GM18873 (cell line): Measurements from ENCODE around the gene CMYA5.
"Not testable (repeated sequence)": the region's sequence is repeated elsewhere in the genome, so short reads cannot be mapped to it uniquely, and the experiment has no call there.

Experiments used
- ATAC-seq: cut with Tn5 transposase; IDR thresholded peaks from one replicate; pipeline ENCODE4 v1.9.1; 2021; ENCODE audit warnings: mild to moderate bottlenecking, moderate library complexity, moderate number of reproducible peaks; ENCODE audit not compliant: unreplicated experiment, low FRiP score

Gene CMYA5

DNA sequence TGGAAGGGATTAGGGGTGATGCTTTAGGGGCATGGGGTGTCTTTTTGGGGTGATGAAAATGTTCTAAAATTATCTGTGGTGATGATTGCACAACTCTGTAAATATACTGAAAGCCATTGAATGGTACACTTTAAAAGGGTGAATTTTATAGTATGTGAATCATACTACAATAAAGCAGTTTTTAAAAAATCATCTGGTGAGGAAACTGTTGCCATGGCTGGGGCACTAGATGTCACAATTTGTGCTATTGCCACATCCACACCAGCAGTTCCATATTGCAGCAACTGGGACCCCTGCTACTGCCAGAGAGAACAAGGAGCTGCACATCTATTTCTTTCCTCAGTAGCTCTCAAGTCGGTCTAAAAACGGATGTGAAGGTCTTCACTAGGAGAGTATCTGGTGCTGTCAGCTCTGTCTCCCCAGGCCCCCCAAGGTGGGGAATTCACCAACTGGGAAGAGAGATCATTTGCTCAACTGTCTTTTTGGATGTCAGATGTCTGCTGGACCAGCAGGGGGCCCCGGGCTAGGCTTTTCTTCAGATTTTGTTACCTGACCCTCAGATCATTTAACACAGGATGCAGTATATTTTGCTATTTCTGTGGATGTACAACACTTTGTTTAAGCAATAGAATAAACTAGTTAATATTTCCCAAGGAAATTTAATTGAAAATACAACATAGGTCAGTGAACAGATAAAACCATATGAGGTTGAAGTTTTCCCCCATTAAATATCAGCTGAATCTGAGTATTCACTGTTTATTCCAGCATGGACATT lies 13.2 kb downstream of the CMYA5 start:
- no peak for ATAC-seq

DNA sequence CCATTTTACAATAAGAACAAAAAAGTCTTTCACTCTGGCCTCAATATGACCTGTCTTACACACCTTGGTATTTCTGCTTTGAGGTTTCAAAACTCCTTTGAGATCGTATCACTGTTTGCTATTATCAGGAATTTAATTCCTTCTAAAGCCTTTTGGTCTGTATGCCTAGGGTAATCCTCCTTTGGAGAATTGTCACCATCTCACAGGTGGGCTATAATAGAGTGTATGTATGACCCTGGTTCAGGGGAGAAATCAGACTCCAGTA lies 13.7 kb downstream of the CMYA5 start:
- no peak for ATAC-seq

DNA sequence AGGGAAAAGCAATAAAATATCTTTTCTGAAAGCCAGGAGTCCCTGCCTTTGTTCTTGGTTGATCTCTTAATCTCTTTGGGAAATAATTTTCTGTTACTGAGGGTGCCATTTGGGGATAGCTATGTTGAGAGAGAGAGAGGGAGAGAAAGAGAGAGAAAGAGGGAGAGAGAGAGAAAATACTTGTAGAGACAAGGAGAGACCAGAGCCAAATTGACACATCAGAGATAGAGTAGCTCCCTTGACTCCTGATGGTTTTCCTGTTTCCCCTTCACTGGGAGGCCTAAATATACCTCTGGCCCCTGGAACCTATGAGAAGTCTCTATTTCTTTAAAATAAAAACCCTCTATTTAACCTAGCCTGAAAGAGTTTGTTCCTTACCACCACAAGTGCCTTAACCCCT lies 14.9 kb downstream of the CMYA5 start:
- ATAC-seq, result no peak

DNA sequence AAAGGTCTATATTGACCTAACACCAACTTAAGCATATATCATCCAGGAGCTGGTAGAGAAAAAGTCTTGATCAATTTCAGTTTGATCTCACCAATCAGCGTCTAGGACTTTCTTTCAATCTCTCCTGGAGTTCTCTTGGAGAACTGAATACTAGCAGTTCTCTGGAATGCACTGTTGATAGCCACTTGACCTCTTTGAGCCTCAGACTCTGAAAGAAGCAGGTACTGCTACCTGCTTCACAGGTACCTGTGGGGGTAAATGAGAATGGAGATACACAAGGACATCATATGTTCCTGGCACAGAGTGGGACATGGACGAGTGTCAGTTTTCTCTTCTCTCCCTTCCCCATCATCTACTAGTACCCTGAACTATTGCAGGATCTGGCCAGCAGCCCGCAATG lies 16.0 kb downstream of the CMYA5 start:
- ATAC-seq, result no peak

DNA sequence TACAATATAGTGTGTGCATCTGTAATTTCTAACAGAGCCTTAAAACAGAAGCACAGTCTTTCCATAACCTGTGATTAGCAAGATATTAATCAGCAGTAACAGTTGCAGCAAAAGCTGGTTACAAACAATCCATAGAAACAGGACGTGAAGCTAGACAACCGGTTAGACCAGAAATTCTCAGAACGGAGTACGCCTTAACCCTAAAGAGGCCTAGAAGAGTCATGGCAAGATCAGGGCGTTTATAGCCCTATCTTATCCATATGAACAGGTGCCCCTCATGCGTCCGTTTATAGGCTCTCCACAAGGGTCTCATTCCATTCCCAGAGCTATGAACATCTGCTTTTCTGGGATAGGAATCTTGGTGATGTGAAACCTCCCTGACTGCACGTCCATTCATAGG lies 16.7 kb downstream of the CMYA5 start:
- ATAC-seq, result not testable (repeated sequence)

DNA sequence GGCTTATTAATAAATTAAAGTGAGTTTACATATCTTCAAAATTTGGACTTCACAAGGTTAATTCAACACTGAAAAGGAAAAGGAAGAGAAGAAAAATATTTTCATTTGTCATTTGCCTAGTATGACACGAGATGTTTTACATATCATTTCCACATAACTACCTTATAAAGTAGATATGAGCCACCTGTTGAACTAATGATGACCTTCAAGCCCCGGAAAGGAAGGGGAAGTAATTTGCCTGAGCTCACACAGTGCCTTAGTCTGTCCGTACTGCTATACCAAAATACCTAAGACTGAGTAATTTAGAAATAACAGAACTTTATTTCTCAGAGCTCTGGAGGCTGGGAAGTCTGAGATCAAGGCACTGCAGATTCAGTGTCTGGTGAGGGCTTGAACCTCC lies 17.9 kb downstream of the CMYA5 start:
- ATAC-seq, result no peak

DNA sequence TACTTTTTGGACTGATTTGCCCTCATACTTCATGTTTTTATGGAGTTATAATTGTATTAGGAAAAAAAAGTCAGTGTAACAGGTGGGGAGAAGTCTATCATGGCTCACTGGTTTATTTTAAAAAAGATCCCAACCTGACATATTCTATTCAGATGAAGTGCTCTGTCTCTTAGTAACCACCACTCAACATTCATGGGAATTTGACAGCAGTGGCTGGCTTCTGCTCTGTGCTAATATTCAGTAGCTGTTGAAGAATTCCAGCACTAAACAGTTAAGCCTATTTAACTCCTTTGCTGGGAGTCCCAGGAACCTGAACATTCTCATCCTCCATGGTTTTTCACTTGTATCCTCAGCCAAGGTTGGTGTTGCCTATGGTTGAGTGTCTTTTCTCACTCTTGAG lies 23.1 kb downstream of the CMYA5 start:
- no peak for ATAC-seq

DNA sequence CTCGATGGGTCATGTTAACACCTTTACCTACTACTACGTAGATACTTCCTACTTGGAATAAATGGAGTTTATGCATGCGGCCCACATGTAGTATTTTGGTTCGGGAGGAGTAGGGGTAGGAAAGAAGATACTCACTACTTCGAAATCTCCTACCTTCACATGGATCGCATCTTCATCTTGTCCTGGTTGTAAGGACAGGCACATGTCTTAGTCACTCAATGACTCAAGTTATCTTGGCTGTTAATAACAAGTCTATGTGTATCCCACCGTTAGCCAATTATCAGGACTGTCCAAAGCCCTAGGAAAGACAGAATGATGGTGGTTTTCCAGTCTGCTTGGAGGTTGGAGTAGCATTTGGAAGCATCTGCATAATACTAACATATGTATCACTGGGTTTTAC lies 24.1 kb downstream of the CMYA5 start:
- no peak for ATAC-seq

DNA sequence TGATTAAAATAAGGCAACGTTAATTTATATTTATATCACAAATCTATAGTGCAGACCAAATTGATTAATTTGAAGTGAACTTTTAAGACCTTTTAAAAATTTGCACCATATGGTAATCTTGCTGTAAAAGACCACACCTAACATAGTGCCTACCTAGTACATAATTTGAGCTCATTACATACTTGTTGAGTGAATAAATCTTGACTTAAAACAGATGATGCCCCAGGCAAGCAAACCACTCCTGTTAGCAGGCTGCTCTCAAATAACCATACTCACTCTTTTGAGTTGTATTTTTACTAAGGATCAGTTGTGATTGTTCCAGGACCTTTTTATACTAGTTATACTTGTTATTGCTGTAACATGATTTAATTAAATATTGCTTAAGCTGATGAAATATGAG lies 27.2 kb downstream of the CMYA5 start:
- no peak for ATAC-seq

DNA sequence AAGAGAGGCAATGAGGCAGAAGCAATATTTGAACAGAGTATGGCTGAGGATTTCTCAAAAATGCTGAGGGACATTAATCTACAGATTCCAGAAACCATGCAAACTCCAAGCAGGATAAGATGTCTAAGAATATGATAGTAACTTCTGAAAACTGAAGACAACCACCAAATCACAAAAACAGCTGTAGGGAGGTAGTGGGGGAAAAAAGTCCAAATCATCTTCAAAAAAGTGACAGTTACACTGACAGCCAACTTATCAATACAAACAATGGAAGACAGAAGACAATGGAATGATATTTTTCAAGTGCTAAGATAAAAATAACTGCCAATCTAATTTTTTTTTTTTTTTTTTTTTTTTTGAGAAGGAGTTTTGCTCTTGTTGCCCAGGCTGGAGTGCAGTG lies 30.5 kb downstream of the CMYA5 start:
- ATAC-seq, result no peak

DNA sequence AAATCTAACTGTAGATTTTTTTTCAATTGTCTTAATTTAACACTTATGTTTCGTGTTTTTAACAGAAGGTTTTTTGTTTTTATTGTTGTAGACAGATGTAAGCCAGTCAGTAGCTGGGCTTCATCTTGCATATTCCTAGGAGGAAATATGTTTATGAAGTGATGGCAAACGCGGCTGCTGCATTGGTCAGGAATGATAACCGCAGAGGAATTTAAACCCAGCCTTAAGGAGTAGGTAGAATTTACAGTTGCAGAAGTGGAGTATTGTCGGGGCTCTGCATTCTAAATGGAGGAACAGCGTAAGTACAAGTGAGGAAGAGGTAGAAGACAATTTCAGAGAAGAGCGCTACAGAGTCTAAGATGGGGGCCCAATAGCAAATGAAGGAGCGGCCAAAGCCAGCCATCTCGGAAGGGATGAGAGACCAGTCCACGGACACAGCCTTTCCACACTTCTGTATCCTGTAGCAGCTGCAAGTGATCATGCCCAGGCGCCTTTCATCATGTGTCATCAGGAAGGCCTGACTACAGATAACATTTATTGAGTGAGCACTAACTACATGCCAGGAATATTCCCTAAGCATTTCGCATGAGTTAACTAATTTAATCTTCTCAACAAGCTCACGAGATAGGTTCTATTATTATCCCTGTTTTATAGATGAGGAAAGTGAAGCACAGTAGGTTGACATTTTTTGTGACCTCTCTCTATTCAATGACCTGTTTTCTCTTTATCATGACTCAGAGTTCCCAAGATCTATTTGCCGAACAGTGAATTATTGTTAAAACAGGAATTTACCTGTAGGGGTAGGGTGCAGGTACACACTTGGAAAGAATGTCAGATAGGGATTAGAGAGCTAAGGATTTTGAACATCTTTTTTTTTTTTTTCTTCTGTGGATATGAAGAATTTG lies 38.1 kb downstream of the CMYA5 start:
- ATAC-seq, result no peak

DNA sequence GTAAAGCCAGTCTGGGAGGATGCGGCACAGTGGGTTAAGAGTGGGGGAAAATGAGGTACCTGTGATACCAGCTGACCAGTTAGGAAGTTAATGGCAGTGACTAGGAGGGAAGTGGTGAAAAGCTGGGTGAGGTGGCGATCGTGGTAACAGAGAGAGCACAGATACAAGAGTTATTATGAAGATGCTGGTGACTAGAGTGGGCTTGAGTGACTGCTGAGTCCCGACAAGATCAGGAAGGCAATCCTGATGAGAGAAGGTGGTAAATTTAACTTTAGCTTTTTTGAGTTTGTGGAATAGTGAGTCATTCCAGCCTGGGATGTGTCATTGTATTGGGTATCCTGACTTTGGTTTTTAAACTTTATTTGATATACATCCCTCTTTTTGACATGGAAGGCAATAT lies 38.8 kb downstream of the CMYA5 start:
- ATAC-seq, result no peak

DNA sequence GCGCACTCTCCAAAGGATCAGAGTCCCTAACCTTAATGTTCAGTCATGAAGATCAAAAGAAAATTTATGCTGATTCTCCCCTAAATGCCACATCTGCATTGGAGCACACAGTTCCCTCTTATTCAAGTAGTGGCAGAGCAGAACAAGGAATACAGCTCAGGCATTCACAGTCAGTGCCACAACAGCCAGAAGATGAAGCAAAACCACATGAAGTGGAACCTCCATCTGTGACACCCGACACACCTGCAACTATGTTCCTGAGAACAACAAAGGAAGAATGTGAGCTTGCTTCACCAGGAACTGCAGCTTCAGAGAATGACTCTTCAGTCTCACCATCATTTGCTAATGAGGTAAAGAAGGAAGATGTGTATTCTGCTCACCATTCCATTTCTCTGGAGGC lies 40.0 kb downstream of the CMYA5 start:
- ATAC-seq, result no peak

DNA sequence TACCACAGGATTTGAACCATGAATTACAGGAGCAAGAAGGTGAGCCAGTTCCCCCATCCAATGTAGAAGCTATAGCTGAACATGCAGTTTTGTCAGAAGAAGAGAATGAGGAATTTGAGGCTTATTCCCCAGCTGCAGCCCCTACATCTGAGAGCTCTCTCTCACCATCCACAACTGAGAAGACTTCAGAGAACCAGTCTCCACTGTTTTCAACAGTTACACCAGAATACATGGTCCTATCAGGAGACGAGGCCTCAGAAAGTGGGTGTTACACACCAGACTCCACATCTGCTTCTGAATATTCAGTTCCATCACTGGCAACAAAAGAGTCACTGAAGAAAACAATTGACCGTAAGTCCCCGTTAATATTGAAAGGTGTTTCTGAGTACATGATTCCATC lies 40.9 kb downstream of the CMYA5 start:
- ATAC-seq, result no peak

DNA sequence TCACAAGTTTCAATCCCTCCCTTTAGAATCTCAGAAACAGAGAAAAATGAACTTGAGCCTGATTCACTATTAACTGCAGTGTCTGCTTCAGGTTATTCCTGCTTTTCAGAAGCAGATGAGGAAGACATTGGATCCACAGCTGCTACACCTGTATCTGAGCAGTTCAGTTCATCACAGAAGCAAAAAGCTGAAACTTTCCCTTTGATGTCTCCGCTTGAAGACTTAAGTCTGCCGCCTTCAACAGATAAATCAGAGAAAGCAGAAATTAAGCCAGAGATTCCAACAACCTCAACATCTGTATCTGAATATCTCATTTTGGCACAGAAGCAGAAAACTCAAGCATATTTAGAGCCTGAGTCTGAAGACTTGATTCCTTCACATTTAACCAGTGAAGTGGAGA lies 42.1 kb downstream of the CMYA5 start:
- no peak for ATAC-seq

DNA sequence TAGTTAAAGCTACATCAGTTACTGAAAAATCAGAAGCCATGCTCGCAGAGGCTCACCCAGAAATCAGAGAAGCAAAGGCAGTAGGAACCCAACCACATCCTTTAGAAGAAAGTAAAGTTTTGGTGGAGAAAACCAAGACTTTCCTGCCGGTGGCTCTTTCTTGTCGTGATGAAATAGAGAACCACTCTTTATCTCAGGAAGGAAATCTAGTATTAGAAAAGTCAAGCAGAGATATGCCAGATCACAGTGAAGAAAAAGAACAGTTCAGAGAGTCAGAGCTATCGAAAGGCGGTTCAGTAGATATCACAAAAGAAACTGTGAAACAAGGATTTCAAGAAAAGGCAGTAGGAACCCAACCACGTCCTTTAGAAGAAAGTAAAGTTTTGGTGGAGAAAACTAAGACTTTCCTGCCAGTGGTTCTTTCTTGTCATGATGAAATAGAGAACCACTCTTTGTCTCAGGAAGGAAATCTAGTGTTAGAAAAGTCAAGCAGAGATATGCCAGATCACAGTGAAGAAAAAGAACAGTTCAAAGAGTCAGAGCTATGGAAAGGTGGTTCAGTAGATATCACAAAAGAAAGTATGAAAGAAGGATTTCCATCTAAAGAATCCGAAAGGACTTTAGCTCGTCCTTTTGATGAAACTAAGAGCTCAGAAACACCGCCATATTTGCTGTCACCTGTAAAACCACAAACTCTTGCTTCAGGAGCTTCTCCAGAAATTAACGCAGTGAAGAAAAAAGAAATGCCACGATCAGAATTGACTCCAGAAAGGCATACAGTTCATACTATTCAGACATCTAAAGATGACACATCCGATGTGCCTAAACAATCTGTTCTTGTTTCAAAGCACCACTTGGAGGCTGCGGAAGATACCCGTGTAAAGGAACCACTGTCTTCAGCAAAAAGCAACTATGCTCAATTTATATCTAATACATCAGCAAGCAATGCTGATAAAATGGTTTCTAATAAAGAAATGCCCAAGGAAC lies 47.2 kb downstream of the CMYA5 start:
- ATAC-seq, result no peak

DNA sequence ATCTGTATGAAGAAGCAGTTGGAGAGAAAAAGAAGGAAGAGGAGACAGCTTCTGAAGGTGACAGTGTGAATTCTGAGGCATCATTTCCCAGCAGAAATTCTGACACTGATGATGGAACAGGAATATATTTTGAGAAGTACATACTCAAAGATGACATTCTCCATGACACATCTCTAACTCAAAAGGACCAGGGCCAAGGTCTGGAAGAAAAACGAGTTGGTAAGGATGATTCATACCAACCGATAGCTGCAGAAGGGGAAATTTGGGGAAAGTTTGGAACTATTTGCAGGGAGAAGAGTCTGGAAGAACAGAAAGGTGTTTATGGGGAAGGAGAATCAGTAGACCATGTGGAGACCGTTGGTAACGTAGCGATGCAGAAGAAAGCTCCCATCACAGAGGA lies 48.7 kb downstream of the CMYA5 start:
- ATAC-seq, result no peak

DNA sequence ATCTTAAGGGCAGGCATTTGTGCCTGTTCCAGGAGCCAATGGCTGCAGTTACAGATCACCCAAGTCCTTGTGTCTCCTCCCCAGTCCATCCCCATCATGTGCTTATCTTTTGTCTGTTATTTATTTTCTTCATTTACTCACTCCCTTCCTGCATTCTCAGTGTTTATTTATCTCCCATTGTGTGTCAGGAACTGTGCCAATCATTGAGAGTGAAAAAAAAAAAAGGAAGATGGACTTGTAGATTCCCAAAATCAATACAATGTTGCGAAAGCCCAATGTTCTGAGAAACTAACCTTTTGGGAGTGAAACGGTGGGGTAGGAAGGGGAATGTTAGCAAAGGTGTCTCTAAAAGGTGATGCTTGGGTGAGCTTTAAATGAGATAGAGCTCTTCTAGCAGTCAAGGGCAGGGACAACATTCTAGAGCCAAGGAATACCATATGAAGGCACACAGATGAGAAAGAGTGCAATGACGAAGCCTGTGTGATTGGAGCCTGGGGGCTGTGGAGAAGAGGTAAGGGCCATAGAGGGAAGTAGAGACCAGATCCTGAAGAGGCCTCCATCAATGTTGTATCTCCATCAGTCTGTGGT lies 53.0 kb downstream of the CMYA5 start:
- no peak for ATAC-seq

DNA sequence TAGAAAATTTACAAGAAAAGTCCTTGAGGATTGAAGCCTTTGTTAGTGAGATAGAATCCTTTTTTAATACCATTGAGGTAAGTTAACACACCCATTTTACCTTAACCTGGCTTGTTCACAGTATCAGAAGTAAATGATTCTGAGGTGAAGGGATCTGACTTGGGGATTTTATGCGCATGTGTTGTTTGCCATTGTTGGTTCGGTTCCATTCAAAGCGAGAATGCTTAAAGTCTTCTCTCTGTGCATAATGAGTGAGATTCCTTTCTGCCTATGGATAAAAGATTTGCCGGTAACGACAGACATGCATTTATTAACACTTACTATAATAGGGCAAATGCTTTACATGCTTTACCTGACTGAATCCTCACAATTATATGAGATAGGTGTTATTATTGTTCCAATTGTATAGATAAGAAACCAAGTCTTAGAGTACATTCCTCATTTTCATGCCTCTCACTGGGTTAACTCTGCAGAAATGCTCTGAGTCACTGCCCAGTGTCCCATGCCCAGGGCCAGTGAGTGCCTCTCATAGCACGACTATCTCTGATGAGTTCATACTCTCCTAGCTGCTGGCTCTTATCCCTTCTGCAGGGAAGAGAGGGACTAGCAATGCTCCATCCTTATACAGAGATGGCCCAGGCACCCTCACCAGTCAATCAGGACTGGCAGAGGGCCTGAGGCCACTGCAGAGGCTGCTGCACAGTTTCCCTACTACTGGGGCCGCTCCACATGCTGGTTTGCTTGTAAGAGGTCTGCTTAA lies 54.4 kb downstream of the CMYA5 start:
- no peak for ATAC-seq

DNA sequence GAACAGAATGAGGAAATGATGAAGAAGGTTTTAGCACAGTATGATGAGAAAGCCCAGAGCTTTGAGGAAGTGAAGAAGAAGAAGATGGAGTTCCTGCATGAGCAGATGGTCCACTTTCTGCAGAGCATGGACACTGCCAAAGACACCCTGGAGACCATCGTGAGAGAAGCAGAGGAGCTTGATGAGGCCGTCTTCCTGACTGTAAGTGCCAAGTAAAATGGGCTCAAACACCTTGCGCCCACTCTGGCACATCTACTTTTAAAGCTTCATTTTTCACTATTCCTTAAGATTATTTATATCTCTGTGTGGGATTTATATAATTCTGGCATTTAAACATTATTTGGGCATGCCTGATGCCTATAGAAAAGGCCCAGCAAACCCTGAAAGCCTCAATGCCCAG lies 55.6 kb downstream of the CMYA5 start:
- ATAC-seq, result no peak
